GM23248 (cell line): ENCODE data around the gene TMCC1. TPM values are rescaled to one million over a fixed set of nuclear protein-coding genes. Genes with fewer than 3 reads are reported as not detected.

Source experiments
- DNase-seq: peaks from one replicate; pipeline ENCODE4 v3.0.0-alpha.2; 2015
- H2AFZ ChIP-seq: fragments of 200-600 bp; sonication (generic); 2 replicates; pipeline ENCODE4 v1.6.1; 2016; ENCODE audit warnings: antibody characterized with exemption
- H3F3A ChIP-seq: fragments of 200-600 bp; sonication (generic); 2 replicates; pipeline ENCODE4 v1.6.1; 2016; ENCODE audit warnings: mild to moderate bottlenecking, antibody characterized with exemption, mixed run types; ENCODE audit not compliant: insufficient read depth
- H3K27ac ChIP-seq: fragments of 200-600 bp; sonication (generic); 2 replicates; pipeline ENCODE4 v1.5.1; 2016; ENCODE audit warnings: mild to moderate bottlenecking
- H3K27me3 ChIP-seq: fragments of 200-600 bp; sonication (generic); replicated peaks from 2 replicates; pipeline ENCODE4 v1.6.1; 2016; ENCODE audit warnings: mild to moderate bottlenecking; ENCODE audit not compliant: insufficient read depth
- H3K36me3 ChIP-seq: fragments of 200-600 bp; sonication (generic); 2 replicates; pipeline ENCODE4 v1.6.1; 2016; ENCODE audit warnings: low read depth, mild to moderate bottlenecking
- H3K4me1 ChIP-seq: fragments of 200-600 bp; sonication (generic); 2 replicates; pipeline ENCODE4 v1.6.1; 2016; ENCODE audit warnings: mild to moderate bottlenecking; ENCODE audit not compliant: insufficient read depth
- H3K4me2 ChIP-seq: fragments of 200-600 bp; sonication (generic); one replicate; pipeline ENCODE4 v1.6.1; 2016; ENCODE audit warnings: mild to moderate bottlenecking; ENCODE audit not compliant: unreplicated experiment
- H3K4me3 ChIP-seq: fragments of 200-600 bp; sonication (generic); 2 replicates; pipeline ENCODE4 v1.5.1; 2016; ENCODE audit warnings: mild to moderate bottlenecking
- H3K79me2 ChIP-seq: fragments of 200-600 bp; sonication (generic); 2 replicates; pipeline ENCODE4 v1.6.1; 2016; ENCODE audit warnings: mild to moderate bottlenecking; ENCODE audit not compliant: insufficient read depth
- H3K9ac ChIP-seq: fragments of 200-600 bp; sonication (generic); 2 replicates; pipeline ENCODE4 v1.6.1; 2016; ENCODE audit warnings: mild to moderate bottlenecking
- H3K9me2 ChIP-seq: fragments of 200-600 bp; sonication (generic); 2 replicates; pipeline ENCODE4 v1.6.1; 2016; ENCODE audit warnings: mixed run types, mild to moderate bottlenecking, moderate library complexity; ENCODE audit not compliant: insufficient read depth
- H3K9me3 ChIP-seq: fragments of 200-600 bp; sonication (generic); one replicate; pipeline ENCODE4 v1.6.1; 2017; ENCODE audit warnings: low read depth
- H4K20me1 ChIP-seq: fragments of 200-600 bp; sonication (generic); 2 replicates; pipeline ENCODE4 v1.6.0; 2016; ENCODE audit not compliant: insufficient read depth
- EZH2 ChIP-seq: fragments of 200-600 bp; sonication (generic); IDR thresholded peaks from 2 replicates; pipeline ENCODE4 v1.6.1; 2018; ENCODE audit warnings: antibody characterized with exemption, mild to moderate bottlenecking; ENCODE audit not compliant: insufficient read depth, poor library complexity, severe bottlenecking
- EZH2phosphoT487 ChIP-seq: fragments of 200-600 bp; sonication (generic); IDR thresholded peaks from 2 replicates; pipeline ENCODE4 v1.6.1; 2018; ENCODE audit warnings: antibody characterized with exemption, moderate library complexity, mild to moderate bottlenecking, low read depth; ENCODE audit not compliant: insufficient read depth
- WGBS, 2 experiments: methylation state at CpG; one replicate each; pipeline ENCODE4 v1.1.6; 2015 to 2017; ENCODE audit warnings: low lambda C conversion rate in 2 of 2, low coverage in 1 of 2; ENCODE audit errors: missing lambda C conversion rate in 2 of 2; 5-methylcytosine and 5-hydroxymethylcytosine counted together
- in situ Hi-C: fragments of 300-500 bp; cut with MboI; formaldehyde crosslinking; loops from 2 replicates; pipeline ENCODE4 v1.15.0; 2020
- polyA plus RNA-seq: library from polyadenylated mRNA; unstranded; fragments of >200 nt; fragmentation: Nextera tagmentation; extraction: Ambion mirVana; gene quantifications from 2 replicates; pipeline ENCODE4 v1.2.1, GENCODE V29; 2016
- total RNA-seq: library from RNA; depleted of rRNA; stranded (reverse); fragments of >200 nt; shearing (Covaris generic); gene quantifications from 2 replicates; pipeline ENCODE4 v1.2.3, GENCODE V29; 2014

Gene TMCC1
- total and polyA plus RNA-seq, 2 experiments from 2014 or later = 4.0 to 11.1 TPM

DNA sequence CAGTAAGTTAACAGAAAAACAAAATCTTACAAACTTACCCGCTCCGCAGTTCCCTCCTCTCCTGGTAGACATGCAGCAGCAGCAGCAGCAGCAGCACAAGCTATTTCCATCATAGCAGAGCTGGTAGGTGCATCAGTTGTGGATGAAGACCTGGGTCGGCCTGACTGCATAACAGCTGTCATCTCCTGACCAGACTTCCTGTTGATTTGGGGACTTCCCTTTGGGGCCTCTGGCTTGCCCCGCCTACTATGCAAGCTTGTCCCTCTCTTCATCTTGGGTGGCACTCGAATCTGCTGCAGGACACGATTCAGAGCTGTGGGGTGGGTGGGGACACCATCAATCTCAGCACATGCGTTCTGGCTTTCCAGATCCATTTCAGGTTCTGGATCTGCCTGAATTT lies 65.7 kb downstream of the TMCC1 start:
- no peaks in the 10 kb centered on the region for H3K9me3 ChIP-seq
- WGBS, 2 experiments = 84 to 85% methylated on average over 7 of the region's 7 CpGs
- TF ChIP-seq EZH2 = no peak
- TF ChIP-seq EZH2phosphoT487 = no peak
- no peaks in the 10 kb centered on the region for H4K20me1 ChIP-seq
- no peak overlapping the region for H3K9ac ChIP-seq
- no peaks in the 10 kb centered on the region for H3K9me2 ChIP-seq
- H3K27ac ChIP-seq = no peak overlapping the region
- peaks cover 16% of the 10 kb centered on the region; the same call in 1 of the 2 replicates for H3K79me2 ChIP-seq
- in situ Hi-C loops = loop anchor here (10.0 kb wide), 1 partner anchor 173 kb away; no protein-coding TSS in a partner anchor
- no peak overlapping the region for H3K4me3 ChIP-seq
- H3K4me2 ChIP-seq = no peak overlapping the region
- H2AFZ ChIP-seq = no peak overlapping the region
- DNase-seq = no peak
- no peaks in the 10 kb centered on the region for H3K27me3 ChIP-seq
- peaks cover 28% of the 10 kb centered on the region for H3F3A ChIP-seq
- H3K36me3 ChIP-seq = no peaks in the 10 kb centered on the region
- peaks cover 42% of the 10 kb centered on the region for H3K4me1 ChIP-seq

GRCh38 chr3:129824926-129825541 lies 68.5 kb downstream of the TMCC1 start:
- DNase-seq = peak; percentile 65
- WGBS, 2 experiments = 58% methylated on average over 3 of the region's 3 CpGs
- H3K4me1 ChIP-seq = peaks cover 21% of the 10 kb centered on the region
- peaks cover 16% of the 10 kb centered on the region; the same call in 1 of the 2 replicates for H3K79me2 ChIP-seq
- no peak overlapping the region for H3K27ac ChIP-seq
- in situ Hi-C loops = loop anchor here (10.0 to 25.0 kb wide), 2 partner anchors 170 to 338 kb away; no protein-coding TSS in a partner anchor
- H3K9me2 ChIP-seq = no peaks in the 10 kb centered on the region
- no peak overlapping the region for H3K4me3 ChIP-seq
- no peaks in the 10 kb centered on the region for H3K9me3 ChIP-seq
- H3F3A ChIP-seq = peaks cover 16% of the 10 kb centered on the region
- no peak overlapping the region for H3K9ac ChIP-seq
- H3K27me3 ChIP-seq = no peaks in the 10 kb centered on the region
- H3K36me3 ChIP-seq = no peaks in the 10 kb centered on the region
- no peak for TF ChIP-seq EZH2phosphoT487
- TF ChIP-seq EZH2 = no peak
- H4K20me1 ChIP-seq = no peaks in the 10 kb centered on the region
- no peak overlapping the region for H2AFZ ChIP-seq
- H3K4me2 ChIP-seq = no peak overlapping the region

- peak; percentile 87 for DNase-seq
- Histone ChIP-seq H3K27ac (peak overlapping the region; percentile 87), H3K27me3 (no peaks in the 10 kb centered on the region)
Observed at GRCh38 chr3:129822679-129823078, 70.8 kb downstream of the TMCC1 start.

GRCh38 chr3:129822241-129822640 lies 71.3 kb downstream of the TMCC1 start:
- H3K4me3 ChIP-seq = no peak overlapping the region
- peaks cover 4% of the 10 kb centered on the region for H3F3A ChIP-seq
- no peak overlapping the region for H2AFZ ChIP-seq
- peaks cover 11% of the 10 kb centered on the region for H3K4me1 ChIP-seq
- H3K36me3 ChIP-seq = no peaks in the 10 kb centered on the region
- no peaks in the 10 kb centered on the region for H3K9me3 ChIP-seq
- peak overlapping the region; percentile 63 for H3K9ac ChIP-seq
- peak overlapping the region; percentile 87 for H3K27ac ChIP-seq
- H3K4me2 ChIP-seq = peak overlapping the region; percentile 29
- in situ Hi-C loops = loop anchor here (10.0 to 25.0 kb wide), 2 partner anchors 167 to 335 kb away; no protein-coding TSS in a partner anchor
- no peaks in the 10 kb centered on the region for H4K20me1 ChIP-seq
- no peaks in the 10 kb centered on the region; the same call in 1 of the 2 replicates for H3K9me2 ChIP-seq
- 86 to 91% methylated on average over 1 of the region's 1 CpG for WGBS, 2 experiments
- no peaks in the 10 kb centered on the region for H3K27me3 ChIP-seq
- peak; percentile 7 for DNase-seq
- H3K79me2 ChIP-seq = peaks cover 16% of the 10 kb centered on the region
- TF ChIP-seq EZH2phosphoT487 (no peak), EZH2 (no peak)

More at GRCh38 chr3:129822679-129823078, 70.8 kb downstream of the TMCC1 start:
- TF ChIP-seq EZH2 = no peak
- TF ChIP-seq EZH2phosphoT487 = no peak
- WGBS, 2 experiments = 57 to 82% methylated on average over 1 of the region's 1 CpG
- no peaks in the 10 kb centered on the region for H3K36me3 ChIP-seq
- H4K20me1 ChIP-seq = no peaks in the 10 kb centered on the region
- in situ Hi-C loops = loop anchor here (10.0 to 25.0 kb wide), 2 partner anchors 168 to 335 kb away; no protein-coding TSS in a partner anchor
- peak overlapping the region; percentile 63 for H3K9ac ChIP-seq
- H3K4me2 ChIP-seq = peak overlapping the region; percentile 29
- peaks cover 16% of the 10 kb centered on the region for H3K79me2 ChIP-seq
- H3K9me2 ChIP-seq = no peaks in the 10 kb centered on the region; the same call in 1 of the 2 replicates
- H3K4me1 ChIP-seq = peaks cover 11% of the 10 kb centered on the region
- H3K9me3 ChIP-seq = no peaks in the 10 kb centered on the region
- peaks cover 4% of the 10 kb centered on the region for H3F3A ChIP-seq
- H2AFZ ChIP-seq = no peak overlapping the region
- no peak overlapping the region for H3K4me3 ChIP-seq
